Adrenal gland (tissue), 12 donors: ENCODE data around the gene VEZF1. TPM values are rescaled to one million over a fixed set of nuclear protein-coding genes. Genes with fewer than 3 reads are reported as not detected.
A peak's percentile ranks its signal among the peaks of the same experiment; 100 is the strongest.

Source experiments
- DNase-seq, 7 donors: peaks; one replicate each; pipeline ENCODE4 v3.0.0-alpha.2; 2019 to 2020
- H3K27ac ChIP-seq, 5 donors: fragments of 200-600 bp; sonication (generic) in 4 of 5; 1 replicate in 3 of 5; 2 replicates in 2 of 5; pipeline versions ENCODE4 v1.5.1 to v1.8.0; 2016 to 2020; ENCODE audit warnings: mild to moderate bottlenecking in 1 of 5
- H3K27me3 ChIP-seq: fragments of 200-600 bp; 2 replicates; pipeline ENCODE4 v1.8.0; 2021
- H3K36me3 ChIP-seq, 2 donors: fragments of 200-600 bp; replicated peaks in 1 of 2; 1 replicate in 1 of 2; 2 replicates in 1 of 2; pipeline versions ENCODE4 v1.5.1 to v1.8.0; 2018 to 2022
- H3K4me1 ChIP-seq, 2 donors: fragments of 200-600 bp; replicated peaks in 1 of 2; 1 replicate in 1 of 2; 2 replicates in 1 of 2; pipeline versions ENCODE4 v1.5.1 to v1.8.0; 2018 to 2021
- H3K4me3 ChIP-seq, 4 donors: fragments of 200-600 bp; sonication (generic) in 3 of 4; one replicate each; pipeline ENCODE4 v1.5.1; 2016 to 2018
- H3K9me3 ChIP-seq, 3 donors: fragments of 200-600 bp; sonication (generic) in 1 of 3; replicated peaks in 1 of 3; 1 replicate in 2 of 3; 2 replicates in 1 of 3; pipeline versions ENCODE4 v1.5.1 to v1.8.0; 2016 to 2021
- POLR2A ChIP-seq, 2 donors: fragments of 450-650 bp; IDR thresholded peaks; one replicate each; pipeline ENCODE4 v1.6.1; 2017; ENCODE audit warnings: antibody characterized with exemption in 2 of 2, mild to moderate bottlenecking in 2 of 2, moderate library complexity in 1 of 2
- whole genome bisulfite sequencing, 4 donors: extraction: QIAGEN DNeasy Blood & Tissue Kit in 2 of 4; methylation state at CpG; one replicate each; pipeline versions ENCODE4 v1.1.5 to v1.1.7; 2013 to 2017; 5-methylcytosine and 5-hydroxymethylcytosine counted together
- intact Hi-C, 2 donors: fragments of 100-400 bp; cut with DNase I; formaldehyde crosslinking; loops; one replicate each; pipeline versions ENCODE4 v1.14.1 to v1.15.0; 2022 to 2023
- polyA plus RNA-seq, 3 donors: library from polyadenylated mRNA; stranded (reverse); fragments of 200-250 nt in 2 of 3; fragments of 350-450 nt in 1 of 3; fragmentation: Illumina TruSeq in 1 of 3; extraction: RNeasy Lipid Tissue Mini Kit (QIAGEN cat#74804) in 1 of 3; gene quantifications; one replicate each; pipeline ENCODE4 v1.2.3, GENCODE V29; 2013 to 2014
- total RNA-seq, 9 donors: library from RNA; depleted of rRNA in 4 of 9; stranded (reverse); fragments of >200 nt in 4 of 9; fragments of 120-200 nt in 1 of 9; fragmentation: NEBNext Ultra II Directional in 1 of 9; extraction: Animal tissue kit (Norgen Biotek cat#: 25700) in 1 of 9; gene quantifications; one replicate each; pipeline versions ENCODE4 v1.1.0 to v1.2.4, GENCODE V29; 2013 to 2023
- TF ChIP-seq, protein P1 (sequence below), 6 experiments: fragments of 450-650 bp in 4 of 6; fragments of 200-600 bp in 2 of 6; sonication (generic) in 1 of 6; IDR thresholded peaks; 1 replicate in 5 of 6; 2 replicates in 1 of 6; pipeline versions ENCODE4 v1.5.1 to v1.8.0; 2016 to 2021; ENCODE audit warnings: antibody characterized with exemption in 6 of 6, mild to moderate bottlenecking in 2 of 6, moderate library complexity in 1 of 6
- donor health status: healthy with polysubstance abuse.
- donor health status: Bipolar disorder and iron deficiency.
- donor health status: DM: yes; HTN: yes; CAD: no.
- donor health status: DM: no; HTN: no; CAD: no.
- donor health status: DM: no; HTN: no; CAD: no.
- donor health status: DM: yes; HTN: yes; CAD: no.

Gene VEZF1
- total and polyA plus RNA-seq, 12 donors: 14.1 to 105 (median 65.1) TPM

DNA sequence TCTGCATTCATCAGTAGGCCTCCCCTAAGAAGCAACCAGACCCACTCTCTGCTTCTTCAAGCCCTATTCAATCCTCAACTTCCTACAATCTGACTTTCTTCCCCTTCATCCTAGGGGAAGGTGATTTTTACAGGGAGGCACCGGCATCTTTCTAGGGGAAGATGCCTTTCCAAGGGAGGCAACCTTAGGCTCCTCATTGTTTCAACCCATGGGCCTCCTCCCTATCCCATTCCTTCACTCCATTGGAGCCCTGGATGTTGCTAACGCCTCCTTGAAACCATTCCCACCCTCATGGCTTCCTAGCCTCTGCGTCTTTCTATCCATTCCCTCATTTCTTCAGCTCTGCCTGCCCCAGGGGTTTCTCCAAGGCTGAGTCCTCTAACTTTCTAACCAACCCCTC is 30.2 kb downstream of the VEZF1 start:
- Histone ChIP-seq H3K36me3 (no peaks in the 10 kb centered on the region), H3K27me3 (no peaks in the 10 kb centered on the region), H3K4me3 (no peak overlapping the region), H3K9me3 (no peaks in the 10 kb centered on the region), H3K27ac (no peak overlapping the region), H3K4me1 (peaks cover 12 to 21% of the 10 kb centered on the region in 2 donors)
- WGBS, 4 donors: 87 to 93% (median 90%) methylated on average over 3 of the region's 3 CpGs
- TF ChIP-seq, protein P1, sequence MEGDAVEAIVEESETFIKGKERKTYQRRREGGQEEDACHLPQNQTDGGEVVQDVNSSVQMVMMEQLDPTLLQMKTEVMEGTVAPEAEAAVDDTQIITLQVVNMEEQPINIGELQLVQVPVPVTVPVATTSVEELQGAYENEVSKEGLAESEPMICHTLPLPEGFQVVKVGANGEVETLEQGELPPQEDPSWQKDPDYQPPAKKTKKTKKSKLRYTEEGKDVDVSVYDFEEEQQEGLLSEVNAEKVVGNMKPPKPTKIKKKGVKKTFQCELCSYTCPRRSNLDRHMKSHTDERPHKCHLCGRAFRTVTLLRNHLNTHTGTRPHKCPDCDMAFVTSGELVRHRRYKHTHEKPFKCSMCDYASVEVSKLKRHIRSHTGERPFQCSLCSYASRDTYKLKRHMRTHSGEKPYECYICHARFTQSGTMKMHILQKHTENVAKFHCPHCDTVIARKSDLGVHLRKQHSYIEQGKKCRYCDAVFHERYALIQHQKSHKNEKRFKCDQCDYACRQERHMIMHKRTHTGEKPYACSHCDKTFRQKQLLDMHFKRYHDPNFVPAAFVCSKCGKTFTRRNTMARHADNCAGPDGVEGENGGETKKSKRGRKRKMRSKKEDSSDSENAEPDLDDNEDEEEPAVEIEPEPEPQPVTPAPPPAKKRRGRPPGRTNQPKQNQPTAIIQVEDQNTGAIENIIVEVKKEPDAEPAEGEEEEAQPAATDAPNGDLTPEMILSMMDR (IDR thresholded peaks at IDR 0.05): no peak
- TF ChIP-seq POLR2A (IDR thresholded peaks at IDR 0.05): no peak
- DNase-seq: peak in 2 of 7 donors; percentile 4 to 7
- intact Hi-C loops: no loop called here

DNA sequence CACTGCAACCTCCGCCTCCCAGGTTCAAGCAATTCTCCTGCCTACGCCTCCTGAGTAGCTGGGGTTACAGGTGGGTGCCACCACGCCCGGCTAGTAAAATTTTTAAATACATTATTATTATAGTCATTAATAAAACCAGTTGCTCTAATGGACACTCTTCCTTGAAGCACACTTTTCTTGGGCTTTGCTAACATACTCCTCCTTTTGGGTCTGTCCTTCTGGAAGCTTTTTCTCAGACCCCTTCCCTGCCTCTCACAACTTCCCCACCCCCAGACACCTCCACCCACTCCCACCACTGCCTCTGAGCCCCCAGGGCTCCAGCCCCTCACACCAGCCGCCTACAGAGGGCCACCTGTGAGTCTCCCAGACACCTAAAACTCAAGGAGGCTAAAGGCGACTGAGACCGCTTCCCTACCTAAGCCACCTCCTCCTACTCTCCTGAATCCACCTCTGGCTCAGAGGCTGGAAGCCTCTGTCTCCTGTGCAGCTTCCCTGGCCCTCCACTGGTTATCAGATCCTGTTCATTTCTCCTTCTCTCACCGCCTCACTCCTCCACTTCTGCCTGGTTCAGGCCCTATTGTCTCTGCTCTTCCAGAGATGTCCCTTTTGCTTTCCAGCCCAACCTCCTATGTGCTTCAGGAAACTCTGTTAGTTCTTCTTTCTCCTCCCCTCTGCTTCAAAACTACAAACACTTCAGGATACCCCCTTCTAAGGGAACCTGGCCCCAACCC is 30.8 kb downstream of the VEZF1 start:
- Histone ChIP-seq H3K9me3 (no peaks in the 10 kb centered on the region), H3K27ac (no peak overlapping the region), H3K4me1 (peaks cover 12 to 27% of the 10 kb centered on the region in 2 donors), H3K4me3 (no peak overlapping the region), H3K36me3 (no peaks in the 10 kb centered on the region), H3K27me3 (no peaks in the 10 kb centered on the region)
- intact Hi-C loops: no loop called here
- WGBS, 4 donors: 93 to 98% (median 95%) methylated on average over 8 of the region's 8 CpGs
- TF ChIP-seq, protein P1 (IDR thresholded peaks at IDR 0.05): no peak
- no peak for TF ChIP-seq POLR2A (IDR thresholded peaks at IDR 0.05)
- peak in 4 of 7 donors; percentile 8 to 43 (median 16) for DNase-seq

DNA sequence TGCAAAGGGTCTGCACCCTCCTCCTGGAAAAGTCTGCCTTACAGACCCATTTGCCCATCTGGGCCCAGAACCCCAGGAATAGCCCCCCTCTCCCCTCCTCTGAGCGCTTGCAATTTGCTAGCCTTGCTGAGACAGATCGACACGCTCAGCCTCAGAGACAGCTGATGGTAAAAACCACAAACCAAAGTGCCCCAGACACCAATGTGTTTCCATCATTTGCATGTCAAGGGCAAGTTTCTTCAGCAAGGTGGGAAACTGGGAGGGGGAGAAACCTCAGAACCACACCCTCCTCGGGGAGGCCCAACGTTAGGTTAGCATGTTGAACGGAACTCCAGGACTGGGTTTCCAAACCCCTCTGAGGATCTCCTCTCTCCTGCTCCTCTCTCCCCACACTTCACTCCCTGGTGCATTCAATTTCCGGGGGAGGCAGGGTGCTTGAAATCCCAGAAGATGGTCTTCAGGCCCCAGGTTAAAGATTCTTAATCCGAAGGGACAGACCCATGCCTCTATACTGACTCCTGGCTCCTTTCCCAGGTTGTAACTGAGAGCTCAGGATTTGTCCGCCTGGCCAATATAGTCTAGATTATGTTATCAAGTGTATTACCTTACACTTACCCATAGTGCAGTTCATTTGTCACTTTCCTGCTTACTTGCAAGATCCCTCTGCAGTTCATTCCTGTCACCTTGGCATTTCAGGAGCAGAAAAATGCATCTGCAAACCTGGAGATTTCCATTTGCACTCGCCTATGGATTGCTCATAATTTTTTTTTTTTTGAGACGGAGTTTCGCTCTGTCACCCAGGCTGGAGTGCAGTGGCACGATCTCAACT is 31.5 kb downstream of the VEZF1 start:
- Histone ChIP-seq H3K9me3 (no peaks in the 10 kb centered on the region), H3K4me1 (peaks cover 16 to 35% of the 10 kb centered on the region in 2 donors), H3K27ac (no peak overlapping the region), H3K4me3 (no peak overlapping the region), H3K27me3 (no peaks in the 10 kb centered on the region), H3K36me3 (no peaks in the 10 kb centered on the region)
- WGBS, 4 donors: 73 to 78% (median 76%) methylated on average over 13 of the region's 13 CpGs
- TF ChIP-seq, protein P1 (IDR thresholded peaks at IDR 0.05): no peak
- no peak for TF ChIP-seq POLR2A (IDR thresholded peaks at IDR 0.05)
- intact Hi-C loops: no loop called here
- peak in 4 of 7 donors; percentile 13 to 48 (median 14) for DNase-seq

DNA sequence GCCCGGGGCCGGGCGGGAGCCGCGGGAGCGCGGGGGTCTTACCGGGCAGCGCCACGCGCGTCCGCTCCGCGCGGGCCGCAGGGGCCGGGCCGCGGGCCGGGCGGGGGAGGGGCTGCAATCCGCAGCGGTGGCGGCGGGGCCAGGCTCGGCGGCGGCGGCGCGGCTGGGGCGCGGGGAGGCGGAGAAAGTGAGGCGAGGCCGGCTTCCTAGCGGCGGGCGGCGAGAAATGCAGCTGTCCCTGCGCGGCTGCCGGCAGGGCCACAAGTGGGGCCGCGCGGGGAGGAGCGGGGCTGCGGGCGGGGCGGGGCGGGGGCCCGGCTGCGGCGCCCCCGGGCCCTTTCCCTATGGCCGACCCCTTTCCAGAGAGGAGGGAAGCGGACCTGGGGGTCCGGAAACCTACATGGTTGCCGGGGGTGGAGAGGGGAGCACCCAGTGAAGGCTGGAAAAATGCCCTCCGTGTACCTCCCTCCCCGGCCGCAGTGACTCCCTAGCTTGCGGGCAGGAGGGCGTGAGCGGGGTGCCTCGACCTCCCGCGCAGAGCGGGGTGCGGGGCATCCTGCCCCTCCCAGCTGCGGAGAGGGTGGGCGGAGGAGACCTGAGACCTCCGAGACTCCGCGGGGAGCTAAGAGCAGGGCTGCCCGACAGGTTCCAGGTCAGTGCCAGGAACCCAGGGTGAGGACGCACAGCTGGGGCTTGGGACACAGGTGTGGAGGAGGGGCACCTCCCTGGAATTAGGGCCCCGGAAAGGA is 32.7 kb downstream of the VEZF1 start, which contains the start of gene CUEDC1:
Gene CUEDC1 (minus strand): TSS at position 230 of the 749 bp plus-strand sequence. CDS start 69,848 bp downstream, outside the sequence.
- WGBS, 4 donors: 0 to 1% (median 1%) methylated on average over 2 to 72 of the region's 79 CpGs
- intact Hi-C loops: no loop called here
- peak; percentile 74 to 87 (median 81) for DNase-seq

More for the DNA sequence above, 32.7 kb downstream of the VEZF1 start, which contains the start of gene CUEDC1:
- Histone ChIP-seq H3K9me3 (no peaks in the 10 kb centered on the region), H3K27me3 (no peaks in the 10 kb centered on the region), H3K4me1 (peaks cover 20 to 46% of the 10 kb centered on the region in 2 donors), H3K27ac (peak within 1 kb of the TSS; percentile 72 to 99 (median 95)), H3K4me3 (peak within 1 kb of the TSS in 3 of 4 donors; percentile 33 to 98 (median 59)), H3K36me3 (no peaks in the 10 kb centered on the region)
- peak in 1 of 2 donors; percentile 57 for TF ChIP-seq POLR2A (IDR thresholded peaks at IDR 0.05)
- TF ChIP-seq, protein P1 (IDR thresholded peaks at IDR 0.05): peak in 5 of 6 experiments; percentile 8 to 76 (median 49)
